Muscle layer of duodenum (tissue), 2 donors: ENCODE data around the gene SPRED3.
"Not testable (repeated sequence)": the region's sequence is repeated elsewhere in the genome, so short reads cannot be mapped to it uniquely, and the experiment has no call there.

ENCODE experiments used
- H3K27ac ChIP-seq: one replicate; pipeline ENCODE4 v1.7.0; 2013; ENCODE audit warnings: mild to moderate bottlenecking, low read length
- H3K27me3 ChIP-seq: one replicate; pipeline ENCODE4 v1.7.0; 2013; ENCODE audit warnings: low read depth, mild to moderate bottlenecking, control low read depth, low read length
- H3K36me3 ChIP-seq, 2 donors: one replicate each; pipeline ENCODE4 v1.7.0; 2013; ENCODE audit warnings: low read length in 2 of 2, control low read depth in 1 of 2, mild to moderate bottlenecking in 1 of 2; ENCODE audit not compliant: insufficient read depth in 2 of 2, control insufficient read depth in 1 of 2
- H3K4me1 ChIP-seq, 2 donors: one replicate each; pipeline ENCODE4 v1.7.0; 2013; ENCODE audit warnings: low read length in 2 of 2, mild to moderate bottlenecking in 2 of 2, control low read depth in 1 of 2, moderate library complexity in 1 of 2; ENCODE audit not compliant: insufficient read depth in 2 of 2, control insufficient read depth in 1 of 2
- H3K4me3 ChIP-seq, 2 donors: one replicate each; pipeline ENCODE4 v1.7.0; 2013; ENCODE audit warnings: low read length in 2 of 2, low read depth in 1 of 2, mild to moderate bottlenecking in 1 of 2
- H3K9me3 ChIP-seq, 2 donors: one replicate each; pipeline ENCODE4 v1.7.0; 2013; ENCODE audit warnings: low read length in 2 of 2, control low read depth in 1 of 2, mild to moderate bottlenecking in 1 of 2; ENCODE audit not compliant: control insufficient read depth in 1 of 2
- donor health status: healthy.

SPRED3 gene

GRCh38 chr19:38388349-38389100 lies at the start of gene SPRED3:
Gene SPRED3, plus strand, starts transcription at chr19:38388697. Its CDS starts 1,606 bp downstream, at chr19:38390303.
- H3K4me1 ChIP-seq: peaks cover 3 to 28% of the 10 kb centered on the region in 2 donors
- peak within 1 kb of the TSS; percentile 60 to 71 for H3K4me3 ChIP-seq
- peak within 1 kb of the TSS; percentile 8 for H3K27ac ChIP-seq
- H3K36me3 ChIP-seq: peaks cover 8 to 17% of the 10 kb centered on the region in 2 donors
- no peaks in the 10 kb centered on the region for H3K9me3 ChIP-seq
- peaks cover 4% of the 10 kb centered on the region for H3K27me3 ChIP-seq

GRCh38 chr19:38339011-38339410 lies 49.5 kb upstream of the SPRED3 start:
- H3K4me1 ChIP-seq, H3K27me3 ChIP-seq, H3K4me3 ChIP-seq: not testable (repeated sequence)

DNA sequence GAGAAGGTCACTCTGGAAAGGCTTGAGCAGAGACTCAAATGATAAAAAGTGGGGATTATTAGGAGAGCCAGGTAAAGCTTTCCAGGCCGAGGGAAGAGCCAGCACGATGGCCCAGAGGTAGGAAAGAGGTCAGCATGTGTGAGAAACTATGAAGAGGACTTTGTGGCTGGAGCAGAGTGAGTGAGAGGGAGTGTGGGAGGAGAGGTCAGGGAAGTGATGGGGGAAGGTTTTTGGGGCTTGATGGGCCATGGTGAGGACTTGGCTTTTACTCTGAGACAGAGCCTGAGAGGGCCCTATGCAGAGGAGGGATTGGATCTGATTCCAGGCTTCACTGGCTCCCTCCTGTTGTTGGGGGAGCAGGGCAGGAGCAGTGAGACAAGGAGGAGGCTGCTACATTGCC lies 47.6 kb upstream of the SPRED3 start:
- Histone ChIP-seq H3K27me3 (no peaks in the 10 kb centered on the region), H3K27ac (no peak overlapping the region), H3K4me3 (no peak overlapping the region), H3K9me3 (no peaks in the 10 kb centered on the region), H3K36me3 (peaks cover 0 to 4% of the 10 kb centered on the region in 2 donors), H3K4me1 (peaks cover 0 to 4% of the 10 kb centered on the region in 2 donors)

More at GRCh38 chr19:38339011-38339410, 49.5 kb upstream of the SPRED3 start:
- not testable (repeated sequence) for H3K27ac ChIP-seq, H3K36me3 ChIP-seq, H3K9me3 ChIP-seq

GRCh38 chr19:38346837-38347236 lies 41.7 kb upstream of the SPRED3 start:
- Histone ChIP-seq H3K27me3 (peaks cover under 1% of the 10 kb centered on the region), H3K36me3 (peaks cover 0 to 4% of the 10 kb centered on the region in 2 donors), H3K27ac (no peak overlapping the region), H3K4me3 (no peak overlapping the region), H3K4me1 (no peaks in the 10 kb centered on the region), H3K9me3 (no peaks in the 10 kb centered on the region)

DNA sequence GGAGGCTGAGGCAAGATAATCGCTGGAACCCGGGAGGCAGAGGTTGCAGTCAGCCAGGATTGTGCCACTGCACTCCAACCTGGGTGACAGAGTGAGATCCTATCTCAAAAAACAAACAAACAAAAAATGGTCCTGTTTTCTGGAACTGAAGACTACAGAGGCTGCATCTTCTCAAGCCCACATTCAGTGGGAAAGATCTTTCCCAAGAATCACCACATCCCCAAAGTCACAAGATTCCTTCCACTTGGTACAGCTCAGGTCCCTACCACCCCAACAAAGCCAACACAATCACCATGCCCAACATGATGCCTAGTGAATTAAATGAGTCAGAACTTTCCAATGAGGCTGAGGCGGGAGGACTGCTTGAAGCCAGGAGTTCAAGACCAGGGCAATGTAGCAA lies 37.6 kb upstream of the SPRED3 start:
- Histone ChIP-seq H3K27ac (no peak overlapping the region), H3K27me3 (peaks cover 8% of the 10 kb centered on the region), H3K4me1 (no peaks in the 10 kb centered on the region), H3K4me3 (no peak overlapping the region), H3K36me3 (no peaks in the 10 kb centered on the region), H3K9me3 (no peaks in the 10 kb centered on the region)

DNA sequence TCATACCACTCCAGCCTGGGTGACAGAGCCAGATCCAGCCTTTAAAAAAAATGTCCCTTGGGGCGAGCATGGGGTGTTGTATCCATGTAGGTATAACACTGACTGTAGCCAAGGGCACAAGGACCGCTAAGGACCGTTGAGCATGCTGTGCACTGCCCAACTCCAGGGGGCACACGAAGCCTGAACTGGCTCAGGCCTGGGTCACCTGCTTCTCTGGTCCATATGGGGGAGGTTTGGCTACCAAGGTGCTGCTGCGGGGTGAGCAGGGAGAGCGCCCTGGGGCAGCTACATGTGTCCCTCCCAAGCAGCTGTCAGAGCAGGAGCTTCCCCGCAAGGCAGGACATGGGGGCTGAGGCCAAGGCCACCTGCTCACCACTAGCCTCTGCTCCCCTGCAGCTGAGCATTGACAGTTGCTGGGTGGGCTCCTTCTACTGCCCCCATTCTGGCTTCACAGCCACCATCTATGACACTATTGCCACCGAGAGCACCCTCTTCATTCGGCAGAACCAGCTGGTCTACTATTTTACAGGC lies 36.6 kb upstream of the SPRED3 start:
- H3K27ac ChIP-seq: no peak overlapping the region
- H3K36me3 ChIP-seq: no peaks in the 10 kb centered on the region
- H3K4me3 ChIP-seq: no peak overlapping the region
- peaks cover 8% of the 10 kb centered on the region for H3K27me3 ChIP-seq
- H3K4me1 ChIP-seq: no peaks in the 10 kb centered on the region
- no peaks in the 10 kb centered on the region for H3K9me3 ChIP-seq

DNA sequence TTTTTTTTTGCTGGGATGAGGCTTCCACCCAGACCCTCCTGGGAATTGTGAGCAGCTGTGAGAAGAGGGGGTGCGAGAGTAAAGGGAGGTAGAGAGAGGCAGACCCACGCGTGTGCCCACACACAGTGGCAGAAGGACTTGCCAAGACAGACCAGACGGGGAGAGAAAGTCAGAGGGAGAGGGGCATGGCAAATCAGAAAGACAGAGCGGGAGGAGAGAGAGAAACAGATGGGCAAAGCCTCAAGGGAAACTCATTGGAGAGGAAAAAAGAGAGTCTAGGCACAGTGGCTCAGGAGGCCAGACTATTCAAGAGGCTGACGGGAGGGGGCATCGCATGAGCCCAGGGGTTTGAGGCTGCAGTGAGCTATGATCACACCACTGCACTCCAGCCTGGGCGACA lies 35.9 kb upstream of the SPRED3 start:
- H3K4me3 ChIP-seq: no peak overlapping the region
- no peaks in the 10 kb centered on the region for H3K36me3 ChIP-seq
- H3K27me3 ChIP-seq: peaks cover 8% of the 10 kb centered on the region
- H3K4me1 ChIP-seq: no peaks in the 10 kb centered on the region
- no peak overlapping the region for H3K27ac ChIP-seq
- no peaks in the 10 kb centered on the region for H3K9me3 ChIP-seq

GRCh38 chr19:38355728-38356725 lies 32.5 kb upstream of the SPRED3 start:
- H3K4me3 ChIP-seq: no peak overlapping the region
- no peaks in the 10 kb centered on the region for H3K9me3 ChIP-seq
- peaks cover 30% of the 10 kb centered on the region for H3K27me3 ChIP-seq

GRCh38 chr19:38358071-38358470 lies 30.4 kb upstream of the SPRED3 start:
- Histone ChIP-seq H3K36me3 (no peaks in the 10 kb centered on the region), H3K27me3 (peaks cover 25% of the 10 kb centered on the region), H3K4me3 (no peak overlapping the region), H3K27ac (no peak overlapping the region), H3K4me1 (peaks cover 0 to 13% of the 10 kb centered on the region in 2 donors), H3K9me3 (no peaks in the 10 kb centered on the region)

More at GRCh38 chr19:38355728-38356725, 32.5 kb upstream of the SPRED3 start:
- H3K4me1 ChIP-seq: no peaks in the 10 kb centered on the region
- no peak overlapping the region for H3K27ac ChIP-seq
- H3K36me3 ChIP-seq: no peaks in the 10 kb centered on the region

DNA sequence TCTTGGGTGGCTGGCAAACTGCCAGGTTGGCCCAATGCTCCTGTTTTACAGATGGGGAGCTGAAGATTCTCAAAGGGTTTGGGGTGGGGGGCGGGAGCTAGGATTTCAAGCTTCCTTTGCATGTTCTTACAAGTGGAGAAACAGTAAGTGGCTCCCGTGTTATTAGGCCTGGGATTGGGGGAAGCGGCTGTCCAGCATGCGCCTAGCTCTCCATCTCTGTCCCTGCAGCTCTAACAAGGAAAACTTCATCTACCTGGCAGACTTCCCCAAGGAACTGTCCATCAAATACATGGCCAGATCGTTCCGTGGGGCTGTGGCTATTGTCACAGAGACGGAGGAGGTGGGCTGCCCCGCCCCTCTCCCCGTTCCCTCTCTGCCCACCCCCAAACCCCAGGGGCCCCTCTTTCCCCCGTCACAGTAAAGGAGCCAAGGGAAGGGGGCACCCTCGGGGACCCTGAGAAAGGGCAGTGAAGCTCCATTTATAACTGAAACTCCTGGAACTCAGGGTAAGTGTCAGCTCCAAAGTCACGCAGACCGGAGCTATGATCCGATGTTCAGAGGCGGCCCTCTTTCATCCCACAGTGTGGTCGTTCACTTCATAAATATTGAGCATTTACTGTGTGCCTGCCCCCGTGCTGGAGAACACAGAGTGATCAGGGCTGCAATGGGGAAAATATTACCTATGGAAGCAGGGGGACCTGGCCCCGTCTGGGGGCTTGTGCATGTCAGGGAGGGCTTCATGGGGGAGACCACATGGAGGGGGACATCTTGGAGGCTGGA lies 29.1 kb upstream of the SPRED3 start:
- Histone ChIP-seq H3K36me3 (no peaks in the 10 kb centered on the region), H3K4me3 (no peak overlapping the region), H3K9me3 (no peaks in the 10 kb centered on the region), H3K27ac (no peak overlapping the region), H3K4me1 (peaks cover 0 to 13% of the 10 kb centered on the region in 2 donors), H3K27me3 (peaks cover 25% of the 10 kb centered on the region)
